Measurements from ENCODE around the gene NHSL2.

- no peak for TF ChIP-seq SUZ12 (IDR thresholded peaks at IDR 0.05; ENCODE audit: extremely low read depth, insufficient read depth, insufficient read length)
- TF ChIP-seq YY1 (IDR thresholded peaks at IDR 0.05; ENCODE audit: insufficient read depth, insufficient read length), result no peak
Observed at GRCh38 chrX:72026341-72027023, 115.8 kb downstream of the NHSL2 start.

Data from NT2/D1 (cell line).